ENCODE data around the gene ZNG1A.
"Not testable (repeated sequence)": the region's sequence is repeated elsewhere in the genome, so short reads cannot be mapped to it uniquely, and the experiment has no call there.

GRCh38 chr9:178970-179383, at the start of gene ZNG1A:
- TF ChIP-seq CTCF, POLR2A (IDR thresholded peaks at IDR 0.05): not testable (repeated sequence)
